Epithelial cell of esophagus (primary cell): Measurements from ENCODE around the gene HMSD.

ENCODE experiments used
- DNase-seq: peaks from one replicate; pipeline ENCODE4 v3.0.0; 2010; ENCODE audit warnings: low read depth
- H3K4me3 ChIP-seq: 2 replicates; pipeline ENCODE4 v1.5.1; 2011; ENCODE audit warnings: mild to moderate bottlenecking, low read length, control low read depth
- TF ChIP-seq, protein P1 (sequence below): IDR thresholded peaks from 2 replicates; pipeline ENCODE4 v1.5.1; 2011; ENCODE audit warnings: low read depth, mild to moderate bottlenecking, low read length, control low read depth, inconsistent platforms; ENCODE audit not compliant: insufficient read depth; ENCODE audit errors: missing control alignments

HMSD gene

DNA sequence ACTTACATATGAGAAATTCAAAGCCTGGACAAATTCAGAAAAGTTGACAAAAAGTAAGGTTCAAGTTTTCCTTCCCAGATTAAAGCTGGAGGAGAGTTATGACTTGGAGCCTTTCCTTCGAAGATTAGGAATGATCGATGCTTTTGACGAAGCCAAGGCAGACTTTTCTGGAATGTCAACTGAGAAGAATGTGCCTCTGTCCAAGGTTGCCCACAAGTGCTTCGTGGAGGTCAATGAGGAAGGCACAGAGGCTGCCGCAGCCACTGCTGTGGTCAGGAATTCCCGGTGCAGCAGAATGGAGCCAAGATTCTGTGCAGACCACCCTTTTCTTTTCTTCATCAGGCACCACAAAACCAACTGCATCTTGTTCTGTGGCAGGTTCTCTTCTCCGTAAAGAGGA, 37.8 kb downstream of the HMSD start:
- DNase-seq = no peak
- no peak overlapping the region for H3K4me3 ChIP-seq
- TF ChIP-seq, protein P1, sequence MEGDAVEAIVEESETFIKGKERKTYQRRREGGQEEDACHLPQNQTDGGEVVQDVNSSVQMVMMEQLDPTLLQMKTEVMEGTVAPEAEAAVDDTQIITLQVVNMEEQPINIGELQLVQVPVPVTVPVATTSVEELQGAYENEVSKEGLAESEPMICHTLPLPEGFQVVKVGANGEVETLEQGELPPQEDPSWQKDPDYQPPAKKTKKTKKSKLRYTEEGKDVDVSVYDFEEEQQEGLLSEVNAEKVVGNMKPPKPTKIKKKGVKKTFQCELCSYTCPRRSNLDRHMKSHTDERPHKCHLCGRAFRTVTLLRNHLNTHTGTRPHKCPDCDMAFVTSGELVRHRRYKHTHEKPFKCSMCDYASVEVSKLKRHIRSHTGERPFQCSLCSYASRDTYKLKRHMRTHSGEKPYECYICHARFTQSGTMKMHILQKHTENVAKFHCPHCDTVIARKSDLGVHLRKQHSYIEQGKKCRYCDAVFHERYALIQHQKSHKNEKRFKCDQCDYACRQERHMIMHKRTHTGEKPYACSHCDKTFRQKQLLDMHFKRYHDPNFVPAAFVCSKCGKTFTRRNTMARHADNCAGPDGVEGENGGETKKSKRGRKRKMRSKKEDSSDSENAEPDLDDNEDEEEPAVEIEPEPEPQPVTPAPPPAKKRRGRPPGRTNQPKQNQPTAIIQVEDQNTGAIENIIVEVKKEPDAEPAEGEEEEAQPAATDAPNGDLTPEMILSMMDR = no peak

DNA sequence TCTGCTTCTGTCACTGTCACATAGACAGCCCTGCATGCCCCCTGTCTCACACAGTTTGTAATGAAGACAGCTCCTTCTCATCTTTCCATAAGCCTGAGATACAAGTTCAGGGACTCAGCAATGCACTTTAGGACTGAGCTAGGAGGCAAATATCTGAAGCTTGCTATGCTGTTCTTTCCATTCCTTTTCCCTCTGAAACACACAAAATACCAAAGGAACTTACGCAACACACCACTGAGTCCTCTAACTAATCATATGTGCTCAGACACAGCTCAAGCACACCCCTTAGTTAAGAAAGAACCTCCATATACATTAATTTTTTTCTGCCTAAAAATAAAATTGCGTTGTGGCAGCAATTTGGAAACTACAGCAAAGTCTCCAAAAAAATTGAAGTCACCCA, 38.6 kb downstream of the HMSD start:
- TF ChIP-seq, protein P1 = no peak
- DNase-seq = no peak
- H3K4me3 ChIP-seq = no peak overlapping the region

DNA sequence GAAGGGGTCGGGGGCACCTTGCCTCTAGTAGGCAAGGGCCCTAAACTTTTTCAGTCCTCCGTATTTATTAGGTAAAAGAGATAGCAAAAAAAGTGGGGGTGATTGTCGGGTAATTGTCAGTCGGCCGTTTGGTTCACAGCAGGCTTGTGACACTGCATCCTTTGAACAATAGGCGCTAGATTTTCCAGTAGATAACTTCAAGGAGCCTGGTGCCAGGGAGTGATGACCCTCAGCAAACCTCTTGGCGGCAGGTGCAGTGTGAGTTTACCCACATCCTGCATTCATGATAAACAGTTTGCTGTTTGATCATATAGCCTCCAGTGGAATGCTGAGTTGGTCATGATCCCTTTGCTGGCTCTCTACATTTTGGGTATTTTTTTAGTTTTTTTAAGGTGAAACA, 43.6 kb downstream of the HMSD start:
- no peak for DNase-seq
- no peak overlapping the region for H3K4me3 ChIP-seq
- TF ChIP-seq, protein P1 = no peak

DNA sequence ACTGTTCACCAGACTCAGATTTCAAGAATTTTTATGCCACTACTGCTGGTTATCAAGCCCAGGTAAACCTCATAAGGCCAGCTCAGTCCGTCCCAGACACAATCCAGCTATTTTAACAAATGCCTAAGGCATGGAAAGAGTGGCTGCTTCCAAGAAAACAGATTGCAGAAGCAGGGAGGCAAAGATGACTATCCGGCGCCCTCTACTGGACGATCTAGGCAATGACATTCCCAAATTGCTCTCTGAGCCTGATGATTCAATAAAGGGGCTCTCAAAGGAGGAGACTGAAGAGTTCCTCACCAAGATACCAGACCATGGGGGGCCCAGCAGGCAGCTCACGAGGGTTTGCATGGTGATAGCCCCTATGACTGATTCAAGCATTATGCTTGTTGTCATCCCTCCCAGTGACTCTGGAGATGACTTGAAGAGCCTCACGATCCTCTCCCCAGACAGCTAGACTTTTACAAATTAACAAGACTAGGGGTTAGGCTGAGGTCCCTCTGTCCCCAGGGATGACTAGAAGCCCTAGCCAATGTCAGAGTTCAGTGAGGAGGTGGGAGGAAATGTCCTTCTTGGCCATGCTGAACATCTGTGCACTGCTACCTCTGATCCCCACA, 45.8 kb downstream of the HMSD start:
- TF ChIP-seq, protein P1 = peak; percentile 92
- H3K4me3 ChIP-seq = no peak overlapping the region
- DNase-seq = peak; percentile 71

DNA sequence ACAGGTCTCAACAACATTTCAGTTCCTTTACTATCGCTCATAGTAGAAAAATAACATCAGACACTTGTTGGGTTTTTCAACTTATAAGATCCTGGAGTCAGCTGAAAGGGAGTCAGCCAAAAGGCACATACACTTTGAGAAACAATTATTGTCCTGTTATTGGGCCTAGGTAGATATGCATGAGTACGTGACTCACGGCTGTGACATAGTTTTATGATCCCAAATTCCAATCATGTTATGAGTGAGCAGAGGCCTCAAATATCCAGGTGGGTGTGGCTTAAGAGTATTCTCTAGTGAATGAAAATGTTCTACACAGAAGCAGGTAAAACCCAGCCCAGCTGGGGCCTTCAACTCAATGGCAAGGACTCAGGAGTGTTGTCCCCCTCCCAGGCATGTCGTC, 47.9 kb downstream of the HMSD start:
- no peak overlapping the region for H3K4me3 ChIP-seq
- TF ChIP-seq, protein P1 = no peak
- peak; percentile 56 for DNase-seq

DNA sequence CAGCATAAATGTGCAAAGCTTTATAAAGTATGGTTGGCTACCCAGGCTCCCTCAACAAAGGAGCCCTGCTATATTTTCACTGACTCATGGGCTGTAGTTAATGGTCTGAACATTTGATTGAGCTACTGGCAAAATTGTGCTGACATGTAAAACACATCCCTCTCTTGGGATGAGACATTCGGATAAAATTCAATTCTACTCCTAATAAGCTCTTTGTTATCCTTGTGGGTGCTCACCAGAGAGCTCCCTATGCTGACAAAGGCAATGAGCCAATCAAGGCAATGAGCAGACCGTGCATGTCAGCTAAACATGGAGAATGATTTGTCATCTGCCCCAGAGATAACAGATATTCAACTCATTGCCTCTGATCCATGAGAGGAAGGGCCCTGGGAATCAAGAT, 48.5 kb downstream of the HMSD start:
- peak; percentile 38 for DNase-seq
- TF ChIP-seq, protein P1 = no peak
- H3K4me3 ChIP-seq = no peak overlapping the region

DNA sequence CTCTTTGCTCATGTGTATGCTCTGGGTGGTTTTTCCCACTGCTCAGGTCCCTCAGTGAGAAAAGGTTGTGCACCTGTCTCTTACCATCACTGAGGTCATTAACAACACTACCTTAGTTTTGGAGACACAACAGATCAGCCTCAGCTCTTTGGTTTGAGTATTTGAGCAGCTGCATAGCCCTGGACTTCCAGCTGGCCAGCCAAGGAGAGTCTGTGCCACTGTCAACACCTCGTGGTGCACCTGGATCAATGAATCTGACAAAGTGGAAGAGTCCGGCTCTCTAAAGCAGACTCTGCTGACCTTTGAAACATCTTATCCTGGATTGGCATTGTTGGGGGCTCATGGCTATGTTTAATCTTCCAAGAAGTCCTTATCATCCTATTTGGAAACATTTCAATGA, 50.8 kb downstream of the HMSD start:
- DNase-seq = no peak
- no peak overlapping the region for H3K4me3 ChIP-seq
- TF ChIP-seq, protein P1 = no peak
